HCT116 (cell line): ENCODE data around the gene FARP1. TPM values are rescaled to one million over a fixed set of nuclear protein-coding genes. Genes with fewer than 3 reads are reported as not detected.
"Not testable (repeated sequence)": the region's sequence is repeated elsewhere in the genome, so short reads cannot be mapped to it uniquely, and the experiment has no call there.

Experiments
- ATAC-seq: fragments of 200-7000 bp; cut with Tn5 transposase; 2 replicates; pipeline ENCODE4 v1.9.1; 2020; ENCODE audit warnings: mild to moderate bottlenecking, moderate library complexity
- BruUV-seq: library from RNA; stranded (reverse); fragments of 400-500 nt; replicated peaks from 2 replicates; lab custom pipeline; 2021; lab: Mats Ljungman, UMichigan
- CTCF ChIA-PET: fragments of 300-600 bp; sonication (Branson Sonifier 250); formaldehyde crosslinking; loops from one replicate; lab custom pipeline; 2021; ENCODE audit warnings: antibody characterized with exemption; lab: Charles Lee
- POLR2A ChIA-PET: fragments of 300-600, 350-600 bp; sonication (Branson Sonifier 250); formaldehyde crosslinking; loops from one replicate; lab custom pipeline; 2021; ENCODE audit warnings: antibody characterized with exemption; lab: Charles Lee
- RAD21 ChIA-PET, 2 experiments: fragments of 300-600 bp; sonication (Branson Sonifier 250); formaldehyde crosslinking; loops; one replicate each; lab custom pipeline; 2023; ENCODE audit warnings: low total read pairs in 2 of 2; ENCODE audit not compliant: uncharacterized antibody in 2 of 2, unreplicated experiment in 2 of 2, low non-redundant PET in 1 of 2; lab: Charles Lee
- DNase-seq: peaks from one replicate; pipeline ENCODE4 v3.0.0-alpha.2; 2010; ENCODE audit warnings: low read depth, low spot score
- H2AFZ ChIP-seq: fragments of 200-600 bp; shearing (Covaris generic), sonication (generic); 2 replicates; pipeline ENCODE4 v1.6.1; 2017; ENCODE audit warnings: low read depth, mixed run types, mixed read lengths, antibody characterized with exemption, low read length; ENCODE audit not compliant: poor library complexity, severe bottlenecking
- H3K27ac ChIP-seq: 2 replicates; pipeline ENCODE4 v1.5.1; 2012; ENCODE audit warnings: low read depth, low read length
- H3K27me3 ChIP-seq: fragments of 200-600 bp; sonication (generic); 2 replicates; pipeline ENCODE4 v1.6.1; 2016; ENCODE audit warnings: mixed run types, low read length, mixed read lengths; ENCODE audit not compliant: insufficient read depth
- H3K36me3 ChIP-seq, 2 experiments: fragments of 200-500 bp in 1 of 2; fragments of 200-600 bp in 1 of 2; sonication (Bioruptor generic) in 1 of 2; sonication (generic) in 1 of 2; 2 replicates each; pipeline versions ENCODE4 v1.5.1 to v1.6.1; 2014 to 2016; ENCODE audit warnings: low read length in 2 of 2, inconsistent platforms in 1 of 2, mixed read lengths in 1 of 2, mixed run types in 1 of 2; ENCODE audit not compliant: insufficient read depth in 2 of 2, control insufficient read depth in 1 of 2
- H3K4me1 ChIP-seq, 2 experiments: fragments of 200-600 bp in 1 of 2; sonication (generic) in 1 of 2; 2 replicates each; pipeline versions ENCODE4 v1.5.1 to v1.6.1; 2012 to 2017; ENCODE audit warnings: low read length in 2 of 2, inconsistent platforms in 1 of 2, mild to moderate bottlenecking in 1 of 2, mixed read lengths in 1 of 2, mixed run types in 1 of 2, moderate library complexity in 1 of 2; ENCODE audit not compliant: insufficient read depth in 2 of 2, control insufficient read depth in 1 of 2
- H3K4me2 ChIP-seq: fragments of 200-600 bp; sonication (generic); 2 replicates; pipeline ENCODE4 v1.6.1; 2017; ENCODE audit warnings: mixed run types, low read length, mixed read lengths
- H3K4me3 ChIP-seq, 2 experiments: fragments of 200-600 bp in 1 of 2; sonication (generic) in 1 of 2; replicated peaks in 1 of 2; 2 replicates each; pipeline ENCODE4 v1.5.1; 2011 to 2016; ENCODE audit warnings: low read length in 2 of 2, control low read depth in 1 of 2, low read depth in 1 of 2, mild to moderate bottlenecking in 1 of 2, mixed read lengths in 1 of 2, mixed run types in 1 of 2
- H3K79me2 ChIP-seq: fragments of 200-600 bp; sonication (generic); 2 replicates; pipeline ENCODE4 v1.6.1; 2017; ENCODE audit warnings: mild to moderate bottlenecking, mixed run types, low read length, moderate library complexity, mixed read lengths; ENCODE audit not compliant: insufficient read depth
- H3K9ac ChIP-seq: fragments of 200-600 bp; sonication (generic); 2 replicates; pipeline ENCODE4 v1.6.1; 2016; ENCODE audit warnings: low read length, mixed read lengths
- H3K9me2 ChIP-seq: fragments of 200-600 bp; sonication (generic), shearing (Covaris generic); 2 replicates; pipeline ENCODE4 v1.6.1; 2017; ENCODE audit warnings: mixed run types, mild to moderate bottlenecking, moderate library complexity; ENCODE audit not compliant: insufficient read depth
- H3K9me3 ChIP-seq, 2 experiments: fragments of 200-500 bp in 1 of 2; fragments of 200-600 bp in 1 of 2; sonication (Bioruptor generic) in 1 of 2; sonication (generic) in 1 of 2; 2 replicates each; pipeline ENCODE4 v1.6.1; 2014 to 2017; ENCODE audit warnings: low read length in 2 of 2, mixed read lengths in 2 of 2, inconsistent platforms in 1 of 2, low read depth in 1 of 2, mild to moderate bottlenecking in 1 of 2, mixed run types in 1 of 2, moderate library complexity in 1 of 2; ENCODE audit not compliant: control insufficient read depth in 1 of 2, insufficient read depth in 1 of 2
- H4K20me1 ChIP-seq: fragments of 200-600 bp; sonication (generic), shearing (Covaris generic); 2 replicates; pipeline ENCODE4 v1.6.1; 2017; ENCODE audit warnings: mixed run types, mild to moderate bottlenecking, moderate library complexity; ENCODE audit not compliant: insufficient read depth
- intact Hi-C: fragments of 100-400 bp; cut with micrococcal nuclease; formaldehyde crosslinking; loops from 2 replicates; pipeline ENCODE4 v1.10.0; 2022
- total RNA-seq: library from RNA; stranded (reverse); gene quantifications from one replicate; pipeline ENCODE4 v1.2.1, GENCODE V29; 2021; ENCODE audit not compliant: unreplicated experiment
- TF ChIP-seq, protein P1 (sequence below), 3 experiments: fragments of 200-600 bp in 1 of 3; sonication (generic) in 1 of 3; IDR thresholded peaks in 2 of 3; conservative IDR thresholded peaks in 1 of 3; 2 replicates each; pipeline ENCODE4 v1.5.1; 2012 to 2017; ENCODE audit warnings: low read depth in 2 of 3, low read length in 2 of 3, antibody characterized with exemption in 1 of 3, borderline replicate concordance in 1 of 3, control low read depth in 1 of 3, mild to moderate bottlenecking in 1 of 3, mixed read lengths in 1 of 3, mixed run types in 1 of 3, moderate library complexity in 1 of 3; ENCODE audit not compliant: insufficient read depth in 1 of 3

Gene FARP1
- total RNA-seq, 1 experiment from 2014 or later, result 30.5 TPM

DNA sequence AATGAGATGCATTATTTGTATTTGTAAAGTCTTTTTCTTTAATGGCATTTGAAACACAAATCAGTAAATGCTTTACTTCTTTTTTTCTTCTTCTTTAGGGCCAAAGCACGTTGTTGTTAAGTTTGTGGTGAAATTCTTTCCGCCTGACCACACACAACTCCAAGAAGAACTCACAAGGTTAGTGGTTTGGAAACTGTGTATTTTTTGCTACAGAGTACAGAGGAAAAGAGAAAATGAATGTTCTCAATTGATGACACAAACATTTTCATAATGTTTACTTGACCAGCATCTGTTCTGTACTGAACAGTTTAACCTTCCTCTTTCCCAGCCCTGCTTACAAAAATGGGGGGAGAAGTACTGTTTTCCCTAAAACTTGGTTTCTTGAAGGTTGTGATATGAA lies 225.1 kb downstream of the FARP1 start:
- Histone ChIP-seq H3K9ac (no peak overlapping the region), H2AFZ (no peak overlapping the region), H3K79me2 (no peaks in the 10 kb centered on the region)
- intact Hi-C loops, result no loop called here
- TF ChIP-seq, protein P1, sequence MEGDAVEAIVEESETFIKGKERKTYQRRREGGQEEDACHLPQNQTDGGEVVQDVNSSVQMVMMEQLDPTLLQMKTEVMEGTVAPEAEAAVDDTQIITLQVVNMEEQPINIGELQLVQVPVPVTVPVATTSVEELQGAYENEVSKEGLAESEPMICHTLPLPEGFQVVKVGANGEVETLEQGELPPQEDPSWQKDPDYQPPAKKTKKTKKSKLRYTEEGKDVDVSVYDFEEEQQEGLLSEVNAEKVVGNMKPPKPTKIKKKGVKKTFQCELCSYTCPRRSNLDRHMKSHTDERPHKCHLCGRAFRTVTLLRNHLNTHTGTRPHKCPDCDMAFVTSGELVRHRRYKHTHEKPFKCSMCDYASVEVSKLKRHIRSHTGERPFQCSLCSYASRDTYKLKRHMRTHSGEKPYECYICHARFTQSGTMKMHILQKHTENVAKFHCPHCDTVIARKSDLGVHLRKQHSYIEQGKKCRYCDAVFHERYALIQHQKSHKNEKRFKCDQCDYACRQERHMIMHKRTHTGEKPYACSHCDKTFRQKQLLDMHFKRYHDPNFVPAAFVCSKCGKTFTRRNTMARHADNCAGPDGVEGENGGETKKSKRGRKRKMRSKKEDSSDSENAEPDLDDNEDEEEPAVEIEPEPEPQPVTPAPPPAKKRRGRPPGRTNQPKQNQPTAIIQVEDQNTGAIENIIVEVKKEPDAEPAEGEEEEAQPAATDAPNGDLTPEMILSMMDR (IDR thresholded peaks at IDR 0.05 in 2 of 3, conservative IDR thresholded peaks at IDR 0.05 in 1 of 3; ENCODE audit: borderline replicate concordance in 1 of 3, insufficient read depth in 1 of 3, low read depth in 2 of 3, low read length in 2 of 3), result no peak
- TF ChIP-seq, all 23 proteins: peak for 0
- Histone ChIP-seq H3K4me1 (no peaks in the 10 kb centered on the region; a peak in 1 of 4 replicates), H3K27me3 (no peaks in the 10 kb centered on the region), H3K4me2 (no peak overlapping the region), H3K9me3 (no peaks in the 10 kb centered on the region), H3K27ac (no peak overlapping the region), H4K20me1 (no peaks in the 10 kb centered on the region), H3K36me3 (no peaks in the 10 kb centered on the region), H3K9me2 (no peaks in the 10 kb centered on the region), H3K4me3 (no peak overlapping the region)
- no TSS peak for BruUV-seq
- ChIA-PET CTCF (no interaction called here), POLR2A (no interaction called here), RAD21 (no interaction called here)
- DNase-seq (no peak), ATAC-seq (no peak)

DNA sequence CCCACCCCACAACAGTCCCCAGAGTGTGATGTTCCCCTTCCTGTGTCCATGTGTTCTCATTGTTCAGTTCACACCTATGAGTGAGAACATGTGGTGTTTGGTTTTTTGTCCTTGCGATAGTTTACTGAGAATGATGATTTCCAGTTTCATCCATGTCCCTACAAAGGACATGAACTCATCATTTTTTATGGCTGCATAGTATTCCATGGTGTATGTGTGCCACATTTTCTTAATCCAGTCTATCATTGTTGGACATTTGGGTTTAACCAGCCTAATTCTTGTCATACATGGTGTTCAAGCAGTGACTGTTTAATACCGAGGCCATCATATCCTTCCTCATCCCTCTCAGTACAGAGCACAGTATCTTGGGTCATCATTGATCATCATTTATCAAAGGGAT lies 226.6 kb downstream of the FARP1 start:
- H3K79me2 ChIP-seq, POLR2A ChIA-PET, intact Hi-C loops, H3K4me3 ChIP-seq, ATAC-seq, H3K9me2 ChIP-seq, H2AFZ ChIP-seq, H4K20me1 ChIP-seq, BruUV-seq, CTCF ChIA-PET, H3K9ac ChIP-seq, H3K27ac ChIP-seq, DNase-seq, H3K36me3 ChIP-seq, H3K4me1 ChIP-seq, RAD21 ChIA-PET, H3K9me3 ChIP-seq, H3K27me3 ChIP-seq, H3K4me2 ChIP-seq: not testable (repeated sequence)
